GM10266 (cell line): ENCODE measurements around the gene ST6GALNAC3.
"Not testable (repeated sequence)": the region's sequence is repeated elsewhere in the genome, so short reads cannot be mapped to it uniquely, and the experiment has no call there.

ENCODE experiments used
- DNase-seq: peaks from one replicate; pipeline ENCODE4 v3.0.0; 2012; ENCODE audit errors: extremely low spot score
- CTCF ChIP-seq: IDR thresholded peaks from 2 replicates; pipeline ENCODE4 v1.5.1; 2012; ENCODE audit warnings: mild to moderate bottlenecking, low read depth; ENCODE audit not compliant: control insufficient read depth, insufficient read depth; ENCODE audit errors: missing control alignments

ST6GALNAC3 gene

GRCh38 chr1:76038287-76039004, 36.1 kb upstream of the ST6GALNAC3 start:
- no peak for DNase-seq
- TF ChIP-seq CTCF: no peak

GRCh38 chr1:76046149-76046548, 28.4 kb upstream of the ST6GALNAC3 start:
- DNase-seq: no peak
- no peak for TF ChIP-seq CTCF

- DNase-seq: no peak
- TF ChIP-seq CTCF: no peak
Observed at GRCh38 chr1:76048219-76048618, 26.3 kb upstream of the ST6GALNAC3 start.

- no peak for TF ChIP-seq CTCF
- DNase-seq: no peak
Observed at GRCh38 chr1:76048926-76049325, 25.6 kb upstream of the ST6GALNAC3 start.

- no peak for TF ChIP-seq CTCF
Observed at GRCh38 chr1:76049498-76049897, 25.0 kb upstream of the ST6GALNAC3 start.

GRCh38 chr1:76050073-76050472, 24.5 kb upstream of the ST6GALNAC3 start:
- DNase-seq: not testable (repeated sequence)

More at GRCh38 chr1:76049498-76049897, 25.0 kb upstream of the ST6GALNAC3 start:
- no peak for DNase-seq

GRCh38 chr1:76053021-76053420, 21.5 kb upstream of the ST6GALNAC3 start:
- no peak for TF ChIP-seq CTCF
- no peak for DNase-seq

- TF ChIP-seq CTCF: no peak
- DNase-seq: no peak
Observed at GRCh38 chr1:76054359-76054758, 20.2 kb upstream of the ST6GALNAC3 start.
